Psoas muscle (tissue), 8 donors: ENCODE data around the gene CPNE7. TPM values are rescaled to one million over a fixed set of nuclear protein-coding genes. Genes with fewer than 3 reads are reported as not detected.

ENCODE experiments used
- ATAC-seq, 4 donors: fragments of 200-7000 bp; cut with Tn5 transposase; one replicate each; pipeline ENCODE4 v1.9.1; 2020; ENCODE audit warnings: moderate library complexity in 3 of 4, mild to moderate bottlenecking in 2 of 4
- DNase-seq, 2 donors: peaks; one replicate each; pipeline ENCODE4 v3.0.0-alpha.2; 2020
- H3K27ac ChIP-seq: fragments of 200-600 bp; one replicate; pipeline ENCODE4 v1.8.0; 2022
- H3K27me3 ChIP-seq, 3 donors: fragments of 200-600 bp in 1 of 3; one replicate each; pipeline versions ENCODE4 v1.6.1 to v1.8.0; 2013 to 2022; ENCODE audit warnings: low read length in 2 of 3, mild to moderate bottlenecking in 2 of 3, moderate library complexity in 1 of 3; ENCODE audit not compliant: insufficient read depth in 3 of 3
- H3K36me3 ChIP-seq, 2 donors: fragments of 200-600 bp in 1 of 2; one replicate each; pipeline versions ENCODE4 v1.6.1 to v1.8.0; 2013 to 2022; ENCODE audit warnings: low read depth in 1 of 2, mild to moderate bottlenecking in 1 of 2, moderate library complexity in 1 of 2; ENCODE audit not compliant: insufficient read depth in 1 of 2
- H3K4me1 ChIP-seq: fragments of 200-600 bp; one replicate; pipeline ENCODE4 v1.8.0; 2022
- H3K4me3 ChIP-seq: fragments of 200-600 bp; one replicate; pipeline ENCODE4 v1.8.0; 2022; ENCODE audit warnings: mild to moderate bottlenecking
- H3K9me3 ChIP-seq: fragments of 200-600 bp; one replicate; pipeline ENCODE4 v1.8.0; 2022
- CTCF ChIP-seq: fragments of 200-600 bp; IDR thresholded peaks from one replicate; pipeline ENCODE4 v1.8.0; 2022; ENCODE audit warnings: antibody characterized with exemption
- WGBS, 3 donors: extraction: QIAGEN DNeasy Blood & Tissue Kit; methylation state at CpG; one replicate each; pipeline versions ENCODE4 v1.1.6 to v1.1.7; 2013; 5-methylcytosine and 5-hydroxymethylcytosine counted together
- intact Hi-C, 2 donors: fragments of 100-400 bp; cut with DNase I; formaldehyde crosslinking; loops; one replicate each; pipeline versions ENCODE4 v1.11.0 to v1.14.2; 2022
- polyA plus RNA-seq, 3 donors: library from polyadenylated mRNA; stranded (reverse); fragments of 200-250 nt; gene quantifications; one replicate each; pipeline ENCODE4 v1.2.3, GENCODE V29; 2013
- total RNA-seq, 4 donors: library from RNA; stranded (reverse); fragmentation: NEBNext Ultra II Directional in 2 of 4; extraction: Animal tissue kit (Norgen Biotek cat#: 25700) in 2 of 4; gene quantifications; one replicate each; pipeline versions ENCODE4 v1.2.1 to v1.2.4, GENCODE V29; 2021 to 2023
- donor health status: healthy with polysubstance abuse.
- donor health status: DM: no; HTN: no; CAD: no; lungs with moderate emphysema.
- donor health status: Bipolar disorder and iron deficiency.
- donor health status: healthy.
- donor health status: DM: yes; HTN: yes; CAD: no.
- donor health status: DM: no; HTN: no; CAD: no.
- donor health status: DM: no; HTN: no; CAD: no.
- donor health status: DM: yes; HTN: yes; CAD: no.

Gene CPNE7
- total and polyA plus RNA-seq, 7 donors, result 0.08 to 0.21 TPM; not detected in 5

- DNase-seq (no peak), ATAC-seq (no peak)
- Histone ChIP-seq H3K27me3 (peaks cover 0 to 61% (median 7%) of the 10 kb centered on the region in 3 donors), H3K9me3 (no peaks in the 10 kb centered on the region), H3K27ac (no peak overlapping the region), H3K36me3 (no peaks in the 10 kb centered on the region), H3K4me1 (no peaks in the 10 kb centered on the region), H3K4me3 (no peak overlapping the region)
- intact Hi-C loops, result no loop called here
- TF ChIP-seq CTCF, result no peak
- 75 to 83% (median 80%) methylated on average over 32 of the region's 32 CpGs for WGBS, 3 donors
These were observed 46.3 kb downstream of the CPNE7 start for GRCh38 chr16:89621698-89622409.

- TF ChIP-seq CTCF, result no peak
- no peak for DNase-seq
- peaks cover 0 to 61% (median 5%) of the 10 kb centered on the region in 3 donors for H3K27me3 ChIP-seq
- 25 to 28% (median 27%) methylated on average over 28 of the region's 28 CpGs for WGBS, 3 donors
- no peaks in the 10 kb centered on the region for H3K36me3 ChIP-seq
- no peaks in the 10 kb centered on the region for H3K9me3 ChIP-seq
- H3K4me1 ChIP-seq, result no peaks in the 10 kb centered on the region
- H3K4me3 ChIP-seq, result no peak overlapping the region
- ATAC-seq, result no peak
- no peak overlapping the region for H3K27ac ChIP-seq
- intact Hi-C loops, result no loop called here
These were observed 48.1 kb downstream of the CPNE7 start for GRCh38 chr16:89623511-89624261.

- H3K27ac ChIP-seq, result no peak overlapping the region
- H3K4me3 ChIP-seq, result no peak overlapping the region
- ATAC-seq, result no peak
- H3K36me3 ChIP-seq, result no peaks in the 10 kb centered on the region
- TF ChIP-seq CTCF, result no peak
- intact Hi-C loops, result no loop called here
- DNase-seq, result no peak
- no peaks in the 10 kb centered on the region for H3K9me3 ChIP-seq
- WGBS, 3 donors, result 32 to 40% (median 34%) methylated on average over 21 of the region's 21 CpGs
- peaks cover 0 to 64% (median 5%) of the 10 kb centered on the region in 3 donors for H3K27me3 ChIP-seq
- H3K4me1 ChIP-seq, result no peaks in the 10 kb centered on the region
These were observed 49.5 kb downstream of the CPNE7 start for GRCh38 chr16:89624777-89625761.

GRCh38 chr16:89629827-89630610 lies 54.5 kb downstream of the CPNE7 start:
- intact Hi-C loops, result loop anchor here in 1 of 2 donors (10.0 kb wide), 1 partner anchor 55 kb away; the partner anchor contains the start of gene CPNE7
- Histone ChIP-seq H3K36me3 (no peaks in the 10 kb centered on the region), H3K4me1 (no peaks in the 10 kb centered on the region), H3K27me3 (peaks cover 0 to 59% (median 3%) of the 10 kb centered on the region in 3 donors), H3K27ac (no peak overlapping the region), H3K9me3 (no peaks in the 10 kb centered on the region), H3K4me3 (no peak overlapping the region)
- no peak for ATAC-seq
- TF ChIP-seq CTCF, result no peak
- no peak for DNase-seq
- 82 to 90% (median 85%) methylated on average over 16 to 17 of the region's 17 CpGs for WGBS, 3 donors
